Bladder microvascular endothelial cell (primary cell): ENCODE data around the gene TSPAN19. TPM values are rescaled to one million over a fixed set of nuclear protein-coding genes. Genes with fewer than 3 reads are reported as not detected.

ENCODE experiments used
- total RNA-seq: library from RNA; depleted of rRNA; stranded (reverse); fragments of >200 nt; gene quantifications from 2 replicates; pipeline ENCODE4 v1.2.3, GENCODE V29; 2014

TSPAN19 gene
- 0.19 TPM in 1 of 2 replicates, not detected in the other for total RNA-seq

GRCh38 chr12:85036234-85036707 is at the start of gene TSPAN19, which contains the start of gene LRRIQ1:
TSS of gene TSPAN19 (minus strand) at chr12:85036277. CDS start at chr12:85029946, 6,331 bp downstream.
TSS of gene LRRIQ1 (plus strand) at chr12:85036351. CDS start at chr12:85038177, 1,826 bp downstream.

Other genes starting within 250 kb of the TSPAN19 start
- gene SLC6A15, start 123.5 kb downstream of the TSPAN19 start, total RNA-seq: 1.1 and 45.9 TPM in 2 replicates
- gene LRRIQ1, start 74 bp upstream of the TSPAN19 start, total RNA-seq: under 0.01 and 0.57 TPM in 2 replicates
- 0.16 and 0.76 TPM in 2 replicates for gene ALX1, start 243.9 kb upstream of the TSPAN19 start, total RNA-seq